Endometrial microvascular endothelial cells (primary cell): Measurements from ENCODE around the gene BOK. TPM values are rescaled to one million over a fixed set of nuclear protein-coding genes. Genes with fewer than 3 reads are reported as not detected.

ENCODE experiments used
- in situ Hi-C: cut with HindIII; loops from 2 replicates; pipeline ENCODE4 v1.10.0; 2017; ENCODE audit warnings: low sequenced_read_pairs, low pct_unique_long_range_greater_than_20kb; ENCODE audit errors: inconsistent ontology term
- total RNA-seq: library from RNA; depleted of rRNA; stranded (reverse); fragments of >200 nt; gene quantifications from one replicate; pipeline ENCODE4 v1.2.3, GENCODE V29; 2015; ENCODE audit errors: inconsistent ontology term

BOK gene
- total RNA-seq, 1 donor from 2014 or later = 102 TPM

GRCh38 chr2:241613017-241613780 lies 54.7 kb downstream of the BOK start:
- in situ Hi-C loops = no loop called here

GRCh38 chr2:241615041-241615440 lies 56.5 kb downstream of the BOK start:
- in situ Hi-C loops = no loop called here

- in situ Hi-C loops = no loop called here
Observed at GRCh38 chr2:241615522-241616052, 57.0 kb downstream of the BOK start.

GRCh38 chr2:241616168-241617125 lies 57.9 kb downstream of the BOK start:
- in situ Hi-C loops = no loop called here

- in situ Hi-C loops = no loop called here
Observed at GRCh38 chr2:241617431-241618154, 59.0 kb downstream of the BOK start.

- in situ Hi-C loops = no loop called here
Observed at GRCh38 chr2:241618296-241618805, 59.8 kb downstream of the BOK start.

- in situ Hi-C loops = no loop called here
Observed at GRCh38 chr2:241618829-241619228, 60.3 kb downstream of the BOK start.

- in situ Hi-C loops = no loop called here
Observed at GRCh38 chr2:241619597-241620418, 61.3 kb downstream of the BOK start.

- in situ Hi-C loops = no loop called here
Observed at GRCh38 chr2:241620419-241620769, 61.8 kb downstream of the BOK start.

Other genes starting within 250 kb of the BOK start
- 354 TPM for gene HDLBP, start 243.1 kb upstream of the BOK start, total RNA-seq
- 384 TPM for gene SEPTIN2, start 242.8 kb upstream of the BOK start, total RNA-seq
- 58.1 TPM for gene FARP2, start 202.5 kb upstream of the BOK start, total RNA-seq
- 375 TPM for gene STK25, start 50.2 kb upstream of the BOK start, total RNA-seq
- gene THAP4, start 78.4 kb downstream of the BOK start, total RNA-seq = 47.6 TPM
- 67.7 TPM for gene ATG4B, start 78.9 kb downstream of the BOK start, total RNA-seq
- 140 TPM for gene DTYMK, start 128.1 kb downstream of the BOK start, total RNA-seq
- gene ING5, start 143.3 kb downstream of the BOK start, total RNA-seq = 12.6 TPM
- 10.9 TPM for gene D2HGDH, start 175.9 kb downstream of the BOK start, total RNA-seq
- gene GAL3ST2, start 218.1 kb downstream of the BOK start, total RNA-seq = not detected